GM19467 (cell line): ENCODE data around the gene ERRFI1.

Experiments used
- ATAC-seq: cut with Tn5 transposase; IDR thresholded peaks from one replicate; pipeline ENCODE4 v1.9.1; 2021; ENCODE audit warnings: mild to moderate bottlenecking, moderate library complexity; ENCODE audit not compliant: unreplicated experiment

ERRFI1 gene

DNA sequence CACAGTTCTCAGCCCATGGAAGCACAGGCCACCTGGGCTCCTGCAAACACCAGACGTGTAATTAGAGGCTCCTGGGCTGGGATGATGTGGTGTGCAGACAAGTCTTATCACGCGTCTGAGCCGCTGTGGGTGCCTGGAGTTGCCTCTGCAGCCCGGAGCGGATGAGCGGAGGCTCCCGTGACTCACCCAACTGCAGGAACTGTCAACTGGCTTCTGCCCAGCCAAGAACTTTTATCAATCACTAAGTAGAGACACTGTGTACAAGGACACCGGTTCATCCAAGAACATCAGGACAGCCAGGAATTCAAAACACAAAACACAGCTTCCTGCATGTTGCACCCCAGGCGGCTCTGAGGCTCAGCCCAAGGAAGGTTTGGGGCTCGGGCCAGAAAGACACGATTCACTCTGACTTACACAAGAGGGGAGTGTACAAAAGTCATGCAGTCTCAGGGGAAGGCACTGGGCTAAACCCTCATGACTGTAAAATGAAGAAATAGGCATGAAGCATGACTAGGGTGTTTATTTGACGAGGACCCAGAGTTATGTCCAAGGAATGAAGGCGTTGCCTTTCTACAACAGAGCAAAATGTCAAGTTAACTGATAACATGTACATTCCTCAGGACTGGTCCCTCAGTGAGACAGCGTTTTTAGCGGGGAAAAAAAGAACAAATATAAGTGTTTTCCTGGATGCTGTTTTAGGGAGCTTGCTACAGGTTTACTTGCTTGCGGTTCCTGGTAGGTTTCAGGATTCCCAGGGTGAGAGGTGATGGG lies 21.1 kb downstream of the ERRFI1 start:
- no peak for ATAC-seq

DNA sequence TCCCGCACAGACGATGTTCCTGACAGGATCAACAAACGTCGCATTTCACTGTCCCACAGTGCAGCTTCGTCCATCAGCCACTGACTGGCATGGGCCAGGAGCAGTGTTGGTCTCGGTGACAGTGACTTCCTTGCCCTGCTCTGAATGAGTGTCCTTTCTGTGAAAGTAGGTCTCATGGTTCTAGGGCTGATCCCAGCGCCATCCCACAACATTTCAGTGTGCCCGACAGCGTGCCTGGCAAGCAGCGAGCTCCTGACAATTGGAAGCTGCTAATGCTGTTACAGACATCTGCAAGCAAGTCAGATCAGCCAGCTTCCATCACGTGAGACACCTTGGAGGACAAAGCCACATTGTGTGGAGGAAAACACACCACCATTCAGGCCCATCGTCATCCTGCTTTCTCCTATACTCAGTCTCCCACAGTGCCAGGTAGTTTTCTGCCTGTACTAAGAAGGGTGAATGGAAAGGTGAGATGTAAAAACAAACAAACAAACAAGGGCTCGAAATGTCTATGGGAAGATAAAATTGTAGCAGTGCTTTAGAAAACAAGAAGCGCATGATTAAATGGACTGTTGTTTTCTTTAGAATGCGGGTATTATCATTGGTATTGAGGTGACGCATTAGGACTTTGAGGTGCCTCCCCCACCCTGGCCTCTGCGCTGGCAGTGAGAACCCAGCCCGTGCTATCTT lies 21.9 kb downstream of the ERRFI1 start:
- no peak for ATAC-seq

DNA sequence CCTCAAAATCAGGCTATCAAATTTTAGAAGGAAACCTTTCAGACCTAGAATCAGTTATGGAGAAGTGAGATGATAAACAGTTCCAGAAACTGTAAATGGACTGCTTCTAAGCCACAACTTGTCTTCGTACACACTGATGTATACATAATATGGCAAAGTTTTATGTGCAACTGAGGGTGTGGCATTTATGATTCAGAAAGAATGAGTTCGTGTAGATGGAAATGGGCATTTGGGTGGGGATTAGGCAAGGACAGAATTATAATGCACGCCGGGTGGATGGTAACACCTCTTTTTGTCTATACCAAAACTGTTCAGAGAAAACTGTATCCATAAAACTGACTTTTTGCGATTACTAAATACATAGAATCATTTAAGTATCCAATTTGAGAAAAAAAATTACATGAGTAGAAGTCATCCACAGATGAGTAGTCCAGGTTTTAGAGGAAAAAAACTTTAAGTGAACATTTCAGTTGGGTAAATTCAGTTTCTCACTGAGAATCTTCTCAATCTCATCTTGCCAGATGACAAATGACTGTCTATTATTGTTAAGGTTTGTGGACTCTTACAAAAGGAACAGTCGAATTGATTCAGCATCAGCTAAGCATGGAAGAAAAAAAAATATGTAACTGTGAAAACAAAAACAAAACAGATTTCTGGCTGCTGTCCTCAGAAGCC lies 22.5 kb downstream of the ERRFI1 start:
- no peak for ATAC-seq

DNA sequence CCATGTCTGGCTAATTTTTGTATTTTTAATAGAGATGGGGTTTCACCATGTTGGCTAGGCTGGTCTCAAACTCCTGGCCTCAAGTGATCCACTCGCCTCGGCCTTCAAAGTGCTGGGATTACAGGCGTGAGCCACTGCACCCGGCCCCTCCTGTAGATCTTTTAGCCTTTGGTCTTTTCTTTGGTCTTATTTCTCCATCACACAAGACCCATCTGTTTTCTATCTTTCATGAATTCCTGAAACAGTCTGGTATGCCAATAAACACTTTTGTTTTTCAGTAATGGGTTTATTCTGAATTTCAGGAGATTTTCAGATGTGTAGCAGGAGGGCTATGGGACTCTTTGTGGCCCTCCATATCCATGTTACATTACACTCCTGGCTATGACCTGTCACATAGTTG lies 23.2 kb downstream of the ERRFI1 start:
- ATAC-seq, result no peak

DNA sequence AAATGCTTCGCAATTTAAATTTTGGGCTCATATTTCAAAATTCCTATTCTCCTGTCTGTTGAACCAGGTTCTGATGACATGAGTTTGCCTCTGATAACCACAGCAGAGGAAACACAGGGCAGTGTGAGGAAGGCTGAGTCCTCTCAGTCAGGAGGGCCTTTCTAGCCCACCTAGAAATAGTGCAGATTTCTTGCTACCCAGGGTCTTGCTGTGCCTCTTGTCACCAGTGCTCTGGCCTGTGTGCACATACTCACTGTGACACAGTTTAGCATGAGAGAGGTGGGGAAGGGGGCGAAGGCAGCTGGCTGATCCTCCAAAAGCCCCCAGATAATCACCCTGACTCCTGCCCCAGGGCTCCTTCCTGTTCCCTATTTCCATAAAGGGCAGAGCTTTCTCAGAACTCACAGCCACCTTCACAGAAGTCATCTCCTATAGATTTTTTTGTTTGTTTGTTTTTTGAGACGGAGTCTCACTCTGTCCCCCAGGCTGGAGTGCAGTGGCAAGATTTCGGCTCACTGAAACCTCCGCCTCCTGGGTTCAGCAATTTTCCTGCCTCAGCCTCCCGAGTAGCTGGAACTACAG lies 23.7 kb downstream of the ERRFI1 start:
- ATAC-seq, result no peak

DNA sequence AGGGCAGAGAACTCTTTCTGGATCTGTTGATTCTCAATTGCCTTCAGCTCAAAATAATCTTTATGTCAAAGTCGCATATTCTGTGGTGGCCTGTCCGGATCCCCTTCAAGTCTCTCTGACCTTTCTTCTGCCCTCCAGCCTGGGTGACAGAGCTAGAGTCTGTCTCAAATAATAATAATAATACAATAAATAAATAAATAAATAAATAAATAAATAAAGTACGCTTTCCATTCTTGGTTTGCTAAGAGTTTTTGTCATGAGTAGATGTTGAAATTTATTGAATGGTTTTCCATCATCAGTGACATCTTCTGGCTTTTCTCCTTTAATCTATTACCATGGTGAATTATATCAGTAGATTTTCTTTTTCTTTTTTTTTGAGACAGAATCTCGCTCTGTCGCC lies 30.7 kb downstream of the ERRFI1 start:
- ATAC-seq, result no peak

DNA sequence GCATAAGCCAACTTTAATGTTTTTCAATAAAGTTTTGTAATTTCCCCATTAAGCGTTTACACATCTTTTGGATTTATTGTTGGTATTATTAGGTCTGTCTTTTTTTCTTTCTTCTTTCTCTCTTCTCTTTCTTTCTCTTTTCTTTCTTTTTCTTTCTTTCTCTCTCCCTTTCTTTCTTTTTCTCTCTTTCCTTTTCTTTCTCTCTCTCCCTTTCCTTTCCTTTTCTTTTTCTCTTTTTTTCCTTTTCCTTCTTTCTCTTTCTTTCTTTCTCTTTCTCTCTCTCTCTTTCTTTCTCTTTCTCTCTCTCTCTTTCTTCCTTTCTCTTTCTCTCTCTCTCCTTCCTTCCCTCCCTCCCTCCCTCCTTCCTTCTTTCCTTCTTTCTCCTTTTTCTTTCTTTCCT lies 31.3 kb downstream of the ERRFI1 start:
- no peak for ATAC-seq

DNA sequence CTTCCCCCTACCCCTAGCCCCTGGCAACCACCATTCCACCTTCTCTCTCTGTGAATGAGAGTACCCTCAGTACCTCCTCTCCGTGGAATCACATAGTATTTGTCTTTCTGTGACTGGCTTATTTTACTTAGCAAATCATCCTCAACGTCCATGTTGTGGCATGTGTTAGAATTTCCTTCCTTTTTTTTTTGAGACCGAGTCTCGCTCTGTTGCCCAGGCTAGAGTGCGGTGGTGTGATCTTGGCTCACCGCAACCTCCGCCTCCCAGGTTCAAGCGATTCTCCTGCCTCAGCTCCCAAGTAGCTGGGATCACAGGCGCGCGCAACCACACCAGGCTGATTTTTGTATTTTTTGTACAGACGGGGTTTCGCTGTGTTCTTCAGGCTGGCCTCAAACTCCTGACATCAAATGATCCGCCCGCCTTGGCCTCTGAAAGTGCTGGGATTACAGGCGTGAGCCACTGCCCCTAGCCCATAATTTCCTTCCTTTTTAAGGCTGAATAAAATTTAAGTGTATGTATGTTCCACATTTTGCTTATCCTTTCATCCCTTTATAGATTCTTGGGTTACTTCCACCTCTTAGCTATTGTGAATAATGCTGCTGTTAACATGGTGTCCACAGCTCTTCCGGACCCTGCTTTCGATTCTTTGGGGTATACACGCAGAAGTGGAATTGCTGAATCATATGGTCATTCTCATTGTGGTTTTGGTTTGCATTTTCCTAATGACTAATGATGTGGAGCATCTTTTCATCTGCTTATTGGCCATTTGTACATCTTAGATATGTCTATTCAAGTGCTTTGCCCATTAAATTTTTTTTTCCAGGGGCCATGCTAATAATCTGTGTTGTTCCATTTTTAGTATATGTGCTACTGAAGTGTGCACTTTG lies 32.3 kb downstream of the ERRFI1 start:
- peak; percentile 67 for ATAC-seq

DNA sequence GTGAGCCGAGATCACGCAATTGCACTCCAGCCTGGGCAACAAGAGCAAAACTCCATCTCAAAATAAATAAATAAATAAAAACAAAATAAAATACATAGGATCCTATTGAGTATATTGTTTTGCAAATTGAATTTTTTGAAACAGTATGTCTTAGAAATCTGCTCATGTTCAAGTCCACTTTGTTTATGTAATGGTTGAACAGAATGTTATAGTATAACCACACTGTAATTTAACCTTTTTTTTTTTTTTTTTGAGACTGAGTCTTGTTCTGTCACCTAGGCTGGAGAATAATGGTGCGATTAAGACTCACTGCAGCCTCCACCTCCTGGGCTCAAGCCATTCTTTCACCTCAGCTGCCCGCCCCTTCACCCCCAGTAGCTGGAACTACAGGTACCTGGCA lies 33.2 kb downstream of the ERRFI1 start:
- ATAC-seq, result no peak

DNA sequence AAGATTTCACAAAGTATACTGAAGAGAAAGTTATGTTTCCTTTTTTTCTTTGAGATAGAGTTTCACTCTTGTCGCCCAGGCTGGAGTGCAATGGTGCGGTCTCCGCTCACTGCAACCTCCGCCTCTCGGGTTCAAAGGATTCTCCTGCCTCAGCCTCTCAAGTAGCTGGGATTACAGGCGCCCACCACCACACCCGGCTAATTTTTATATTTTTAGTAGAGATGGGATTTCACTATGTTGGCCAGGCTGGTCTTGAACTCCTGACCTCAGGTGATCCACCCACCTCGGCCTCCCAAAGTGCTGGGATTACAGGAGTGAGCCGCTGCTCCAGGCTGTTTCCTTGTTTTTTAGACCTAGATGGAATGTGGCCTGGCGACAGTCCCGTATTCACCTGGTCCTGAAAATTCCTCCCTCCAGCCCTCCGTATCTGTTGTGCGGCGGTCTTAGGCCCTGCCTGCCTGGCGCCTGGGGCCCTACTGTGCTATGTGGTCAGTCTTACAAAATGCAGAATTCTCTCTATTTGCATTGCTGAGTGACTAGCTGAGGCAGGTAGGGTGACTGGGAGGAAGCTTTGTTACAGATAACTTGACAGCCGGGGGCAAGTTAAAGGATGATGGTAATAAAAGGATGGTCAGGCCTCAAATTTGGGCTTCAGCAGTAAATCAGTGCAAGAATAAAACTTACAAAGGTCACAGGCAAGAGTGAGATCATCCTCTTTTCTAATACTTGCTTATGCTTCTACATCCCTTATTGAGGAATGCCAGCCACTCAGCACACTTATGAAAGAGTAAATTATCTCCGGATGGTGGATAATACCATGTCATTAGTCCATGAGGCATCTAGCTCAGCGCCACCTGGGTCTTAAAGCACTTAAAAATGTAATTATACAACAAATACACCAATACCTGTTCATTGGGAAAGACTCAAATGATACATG lies 34.3 kb downstream of the ERRFI1 start:
- no peak for ATAC-seq

DNA sequence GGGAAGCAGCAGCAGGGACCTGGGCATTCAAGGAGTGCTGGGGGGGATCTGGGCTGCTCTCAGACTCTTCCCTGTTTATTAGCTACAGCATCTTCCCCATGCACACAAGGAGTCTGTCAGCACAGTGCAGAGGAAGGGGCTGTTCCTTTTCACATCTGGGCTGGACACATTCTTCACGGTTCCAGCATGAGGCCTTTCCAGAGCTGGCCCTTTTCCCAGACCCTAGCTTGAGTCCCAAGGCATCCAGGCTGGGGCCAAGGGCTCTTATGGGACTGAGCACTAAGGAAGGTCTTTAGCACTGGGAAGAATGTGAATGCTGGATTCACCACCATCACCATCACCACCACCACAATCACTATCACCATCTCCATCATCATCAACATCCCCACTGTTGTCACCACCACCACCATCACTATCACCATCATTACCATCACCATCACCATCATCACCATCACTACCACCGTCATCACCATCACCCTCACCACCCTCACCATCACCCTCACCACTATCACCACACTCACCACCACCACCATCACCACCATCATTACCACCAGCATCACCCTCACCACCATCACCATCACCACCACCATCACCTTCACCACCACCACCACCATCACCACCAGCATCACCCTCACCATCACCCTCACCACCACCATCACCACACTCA lies 36.2 kb downstream of the ERRFI1 start:
- ATAC-seq, result no peak

DNA sequence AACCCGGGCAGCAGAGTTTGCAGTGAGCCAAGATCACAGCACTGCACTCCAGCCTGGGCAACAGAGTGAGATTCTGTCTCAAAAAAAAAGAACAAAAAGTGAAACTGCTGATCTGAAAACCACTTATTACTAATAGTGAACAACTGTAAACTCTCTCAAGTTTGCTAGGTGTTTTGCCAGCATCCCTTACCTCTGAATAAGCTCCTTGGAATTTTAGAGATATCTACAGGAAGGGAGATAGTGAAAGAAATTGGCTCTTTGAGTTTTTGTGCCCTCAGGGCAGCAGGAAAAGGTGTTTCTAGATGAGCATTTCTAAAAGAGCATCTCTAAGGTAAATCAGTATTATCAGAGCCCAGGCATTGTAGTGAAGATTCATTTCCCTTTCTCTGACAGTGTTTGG lies 37.5 kb downstream of the ERRFI1 start:
- no peak for ATAC-seq

DNA sequence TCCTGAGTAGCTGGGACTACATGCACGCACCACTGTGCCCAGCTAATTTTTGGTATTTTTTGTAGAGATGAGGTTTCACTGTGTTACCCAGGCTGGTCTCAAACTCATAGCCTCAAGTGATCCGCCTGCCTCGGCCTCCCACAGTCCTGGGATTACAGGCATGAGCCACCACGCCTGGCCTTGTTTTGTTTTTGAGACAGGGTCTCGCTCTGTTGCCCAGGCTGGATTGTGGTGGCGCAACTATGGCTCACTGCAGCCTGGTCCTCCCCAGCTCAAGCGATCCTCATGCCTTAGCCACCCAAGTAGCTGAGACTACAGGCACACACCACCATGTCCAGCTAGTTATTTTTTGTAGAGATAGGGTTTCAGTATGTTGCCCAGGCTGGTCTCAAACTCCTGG lies 38.6 kb downstream of the ERRFI1 start:
- ATAC-seq, result no peak

DNA sequence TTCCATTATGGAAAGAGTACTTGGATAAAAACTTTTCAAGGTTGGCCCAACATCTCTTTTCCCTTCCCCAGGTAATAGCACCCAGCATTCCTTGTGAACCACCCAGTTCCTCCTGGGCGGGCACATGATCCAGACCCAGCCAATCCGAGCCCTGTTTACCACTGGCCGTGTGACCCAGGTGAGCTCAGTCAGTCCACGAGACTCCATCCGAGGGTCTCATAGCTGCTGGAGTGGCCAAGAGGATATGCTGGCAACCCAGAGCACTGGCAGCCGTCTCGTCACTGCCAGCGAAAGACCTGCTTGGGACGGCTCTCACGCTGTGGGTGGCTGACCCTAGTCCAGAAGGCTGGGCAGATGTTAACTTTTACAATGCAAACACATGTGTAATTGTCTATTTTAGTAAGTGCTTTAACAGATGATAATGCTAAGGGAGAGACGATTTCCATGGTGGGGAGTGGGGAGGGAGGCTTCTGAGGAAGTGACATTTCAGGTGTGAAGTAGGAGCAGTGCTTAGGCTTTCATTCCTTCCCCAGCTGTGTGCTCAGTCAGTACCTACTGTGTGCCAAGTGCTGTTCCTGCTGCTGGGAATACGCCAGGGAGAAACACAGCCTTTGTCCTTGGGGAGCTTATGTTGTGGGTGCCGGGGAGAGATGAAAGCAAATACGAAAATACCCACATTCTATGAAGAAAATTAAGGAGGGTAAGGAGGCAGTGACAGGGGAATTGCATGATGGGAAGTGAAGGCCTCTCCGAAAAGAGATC lies 40.1 kb downstream of the ERRFI1 start:
- ATAC-seq, result no peak

DNA sequence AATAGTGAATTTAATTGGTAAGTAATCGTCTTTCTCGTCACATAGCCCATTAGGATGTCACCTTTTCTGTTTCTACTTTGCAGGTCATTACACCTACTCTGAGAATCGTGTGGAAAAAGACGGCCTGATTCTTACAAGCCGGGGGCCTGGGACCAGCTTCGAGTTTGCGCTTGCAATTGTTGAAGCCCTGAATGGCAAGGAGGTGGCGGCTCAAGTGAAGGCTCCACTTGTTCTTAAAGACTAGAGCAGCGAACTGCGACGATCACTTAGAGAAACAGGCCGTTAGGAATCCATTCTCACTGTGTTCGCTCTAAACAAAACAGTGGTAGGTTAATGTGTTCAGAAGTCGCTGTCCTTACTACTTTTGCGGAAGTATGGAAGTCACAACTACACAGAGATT lies 41.3 kb downstream of the ERRFI1 start:
- ATAC-seq, result no peak

DNA sequence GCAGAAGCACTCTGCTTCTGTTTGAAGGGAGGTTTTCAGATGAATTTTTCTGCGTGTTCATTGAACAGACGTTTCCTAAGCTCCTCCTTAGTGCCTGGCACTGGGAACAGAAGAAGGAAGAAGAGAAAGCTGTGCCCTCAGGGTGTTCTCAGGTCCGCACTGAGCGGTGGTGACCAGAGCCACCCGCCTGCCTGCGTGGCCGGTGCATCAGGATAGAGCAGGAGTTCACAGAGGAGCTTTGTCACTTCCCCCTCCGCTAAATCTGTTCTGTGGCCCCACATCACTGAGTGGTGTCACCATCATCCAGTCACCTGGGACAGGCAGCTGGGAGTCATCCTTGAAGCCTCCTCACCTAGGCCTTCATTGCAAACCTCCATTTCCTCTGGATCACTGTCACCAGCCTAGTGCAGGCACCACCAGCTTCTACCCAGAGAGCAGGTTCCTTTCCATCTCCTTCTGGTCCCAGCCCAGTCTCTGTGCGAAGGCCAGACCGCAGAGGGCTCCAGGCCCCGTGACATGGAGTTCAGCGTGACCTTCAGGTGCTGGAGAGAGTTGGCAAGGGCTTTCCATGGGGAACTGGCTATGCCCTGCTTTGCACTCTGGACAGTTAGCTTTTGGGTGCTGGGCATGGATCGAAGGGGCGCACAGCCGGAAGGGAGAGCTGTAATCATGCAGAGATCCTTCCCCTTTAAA lies 42.9 kb downstream of the ERRFI1 start:
- ATAC-seq, result no peak

DNA sequence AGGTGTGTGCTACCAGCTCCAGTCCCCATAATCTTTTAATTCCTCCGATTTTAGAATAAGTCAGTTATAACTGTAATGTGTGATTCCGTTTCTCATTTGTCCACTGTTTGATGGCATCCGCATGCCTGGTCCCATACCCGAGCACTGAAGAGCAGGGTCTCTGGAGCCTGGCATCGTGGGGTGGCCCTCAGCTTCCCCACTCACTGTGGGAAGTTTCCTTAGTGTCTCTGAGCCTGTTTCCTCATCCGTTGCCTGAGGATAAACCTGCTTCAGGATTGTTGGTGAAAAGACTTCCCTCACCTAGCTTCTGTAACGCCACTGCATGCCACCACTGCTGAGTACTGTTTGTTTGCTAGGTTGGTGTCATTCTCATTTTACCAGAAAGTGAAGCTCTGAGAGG lies 45.1 kb downstream of the ERRFI1 start:
- ATAC-seq, result no peak
